Mesenchymal stem cell (in vitro differentiated cells and primary cell): ENCODE results near the gene IFT172.
"Not testable (repeated sequence)": the region's sequence is repeated elsewhere in the genome, so short reads cannot be mapped to it uniquely, and the experiment has no call there.

ENCODE experiments used
- DNase-seq: peaks from one replicate; pipeline ENCODE4 v3.0.0-alpha.2; 2013
- H2AFZ ChIP-seq: one replicate; pipeline ENCODE4 v1.6.1; 2013; ENCODE audit warnings: low read depth, mild to moderate bottlenecking, control low read depth, inconsistent platforms, low read length, moderate library complexity
- H2AK5ac ChIP-seq: 2 replicates; pipeline ENCODE4 v1.6.1; 2013; ENCODE audit warnings: low read length, moderate library complexity, mild to moderate bottlenecking, inconsistent platforms; ENCODE audit not compliant: severe bottlenecking
- H2BK120ac ChIP-seq: one replicate; pipeline ENCODE4 v1.6.1; 2013; ENCODE audit warnings: low read depth, mild to moderate bottlenecking, inconsistent platforms, low read length, moderate library complexity
- H2BK12ac ChIP-seq, 2 experiments: one replicate each; pipeline ENCODE4 v1.6.1; 2013; ENCODE audit warnings: inconsistent platforms in 2 of 2, low read length in 2 of 2, mild to moderate bottlenecking in 2 of 2, moderate library complexity in 2 of 2, control low read depth in 1 of 2
- H2BK15ac ChIP-seq: one replicate; pipeline ENCODE4 v1.6.1; 2013; ENCODE audit warnings: mild to moderate bottlenecking, low read depth, inconsistent platforms; ENCODE audit not compliant: poor library complexity, severe bottlenecking
- H2BK5ac ChIP-seq: 2 replicates; pipeline ENCODE4 v1.6.1; 2013; ENCODE audit warnings: low read depth, mild to moderate bottlenecking, low read length, control low read depth, inconsistent platforms; ENCODE audit not compliant: poor library complexity, severe bottlenecking
- H3K14ac ChIP-seq, 2 experiments: one replicate each; pipeline ENCODE4 v1.6.1; 2013; ENCODE audit warnings: inconsistent platforms in 2 of 2, low read length in 2 of 2, control low read depth in 1 of 2, mild to moderate bottlenecking in 1 of 2, moderate library complexity in 1 of 2
- H3K18ac ChIP-seq, 2 experiments: one replicate each; pipeline ENCODE4 v1.6.1; 2013; ENCODE audit warnings: inconsistent platforms in 2 of 2, low read length in 2 of 2, control low read depth in 1 of 2, low read depth in 1 of 2, mild to moderate bottlenecking in 1 of 2
- H3K23ac ChIP-seq, 2 experiments: one replicate each; pipeline ENCODE4 v1.6.1; 2013; ENCODE audit warnings: inconsistent platforms in 2 of 2, low read length in 2 of 2, mild to moderate bottlenecking in 2 of 2, moderate library complexity in 2 of 2, control low read depth in 1 of 2
- H3K27ac ChIP-seq: 2 replicates; pipeline ENCODE4 v1.5.1; 2013; ENCODE audit warnings: mild to moderate bottlenecking, moderate library complexity, low read length, control low read depth, inconsistent platforms; ENCODE audit not compliant: poor library complexity, severe bottlenecking
- H3K27me3 ChIP-seq, 2 experiments: 2 replicates each; pipeline versions ENCODE4 v1.6.1 to v1.7.0; 2013; ENCODE audit warnings: low read length in 2 of 2, mild to moderate bottlenecking in 2 of 2, moderate library complexity in 2 of 2, control low read depth in 1 of 2, inconsistent platforms in 1 of 2; ENCODE audit not compliant: control insufficient read depth in 1 of 2, insufficient read depth in 1 of 2
- H3K36me3 ChIP-seq, 2 experiments: 2 replicates each; pipeline versions ENCODE4 v1.6.1 to v1.7.0; 2013; ENCODE audit warnings: low read length in 2 of 2, control low read depth in 1 of 2, inconsistent platforms in 1 of 2, low read depth in 1 of 2, mild to moderate bottlenecking in 1 of 2; ENCODE audit not compliant: insufficient read depth in 2 of 2, control insufficient read depth in 1 of 2
- H3K4ac ChIP-seq, 2 experiments: one replicate each; pipeline ENCODE4 v1.6.1; 2013; ENCODE audit warnings: inconsistent platforms in 2 of 2, low read length in 2 of 2, mild to moderate bottlenecking in 2 of 2, moderate library complexity in 2 of 2, control low read depth in 1 of 2, low read depth in 1 of 2
- H3K4me1 ChIP-seq: 2 replicates; pipeline ENCODE4 v1.6.1; 2013; ENCODE audit warnings: low read depth, low read length, control low read depth; ENCODE audit not compliant: control insufficient read depth, insufficient read depth
- H3K4me2 ChIP-seq: 2 replicates; pipeline ENCODE4 v1.6.1; 2013; ENCODE audit warnings: low read length, mild to moderate bottlenecking, inconsistent platforms; ENCODE audit not compliant: poor library complexity, severe bottlenecking
- H3K4me3 ChIP-seq, 2 experiments: 2 replicates each; pipeline versions ENCODE4 v1.5.1 to v1.7.0; 2013; ENCODE audit warnings: low read length in 2 of 2, mild to moderate bottlenecking in 2 of 2, control low read depth in 1 of 2, low read depth in 1 of 2; ENCODE audit not compliant: insufficient read depth in 1 of 2
- H3K79me1 ChIP-seq: replicated peaks from 2 replicates; pipeline ENCODE4 v1.6.1; 2013; ENCODE audit warnings: mild to moderate bottlenecking, control low read depth, low read length, inconsistent platforms; ENCODE audit not compliant: poor library complexity, severe bottlenecking
- H3K9ac ChIP-seq: 2 replicates; pipeline ENCODE4 v1.7.0; 2013; ENCODE audit warnings: mild to moderate bottlenecking, low read length, moderate library complexity
- H3K9me3 ChIP-seq: 2 replicates; pipeline ENCODE4 v1.7.0; 2013; ENCODE audit warnings: mild to moderate bottlenecking, low read length; ENCODE audit not compliant: control insufficient read depth
- H4K8ac ChIP-seq: one replicate; pipeline ENCODE4 v1.6.1; 2013; ENCODE audit warnings: inconsistent platforms, mild to moderate bottlenecking, low read length, moderate library complexity
- H4K91ac ChIP-seq: one replicate; pipeline ENCODE4 v1.6.1; 2013; ENCODE audit warnings: mild to moderate bottlenecking, low read length, inconsistent platforms
- WGBS: methylation state at CpG from one replicate; pipeline ENCODE4 v1.1.7; 2013; ENCODE audit warnings: mixed read lengths; 5-methylcytosine and 5-hydroxymethylcytosine counted together

The IFT172 gene

DNA sequence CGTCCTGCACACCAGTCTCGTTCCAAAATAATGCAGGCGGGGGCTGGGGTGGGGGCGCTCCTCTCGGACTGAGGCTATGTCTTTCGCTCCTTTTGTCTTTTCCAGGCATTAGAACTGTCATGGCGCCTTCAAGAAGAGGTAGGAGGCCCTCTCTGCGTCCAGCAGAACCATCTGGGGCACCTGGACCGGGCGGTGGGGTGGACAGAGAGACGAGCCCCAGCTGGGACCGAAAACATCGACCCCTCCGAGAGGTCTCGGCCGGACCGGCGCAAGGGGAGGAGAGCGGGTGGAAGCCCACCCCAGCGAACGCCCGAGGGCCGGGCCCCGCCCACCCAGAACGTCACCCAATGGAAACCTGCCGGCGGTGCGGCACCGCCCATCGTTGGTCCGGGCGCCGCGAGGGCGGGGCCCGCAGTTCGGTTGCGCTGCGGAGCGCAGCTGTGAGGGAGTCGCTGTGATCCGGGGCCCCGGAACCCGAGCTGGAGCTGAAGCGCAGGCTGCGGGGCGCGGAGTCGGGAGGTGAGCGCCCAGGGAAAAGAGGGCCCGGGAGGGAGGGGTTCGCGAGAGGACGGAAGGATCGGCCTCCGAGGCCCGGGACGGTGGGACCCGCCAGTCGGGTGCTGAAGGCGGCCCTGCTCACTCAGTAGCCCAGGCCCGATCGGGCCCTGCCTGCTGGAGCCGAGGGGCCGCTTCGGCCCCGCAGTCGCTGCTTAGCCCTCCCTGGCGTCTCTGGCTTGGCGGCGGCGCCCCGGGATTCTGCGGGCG is 61.1 kb downstream of the IFT172 start, which contains the start of gene NRBP1:
Gene NRBP1 (plus strand): TSS at position 419 of the 765 bp plus-strand sequence. CDS start 4,643 bp downstream, outside the sequence.
- peaks cover 5 to 6% of the 10 kb centered on the region in 2 experiments for H3K36me3 ChIP-seq
- peak within 1 kb of the TSS in 1 of 2 experiments; percentile 63 for H2BK12ac ChIP-seq
- H3K18ac ChIP-seq, result peak within 1 kb of the TSS; percentile 68 to 97
- H3K79me1 ChIP-seq, result peaks cover 2% of the 10 kb centered on the region
- H3K23ac ChIP-seq, result peak within 1 kb of the TSS in 1 of 2 experiments; percentile 89
- peak; percentile 94 for DNase-seq
- H3K4ac ChIP-seq, result peak within 1 kb of the TSS; percentile 81 to 100
- H2BK120ac ChIP-seq, result peak within 1 kb of the TSS; percentile 97
- H3K27ac ChIP-seq, result peak within 1 kb of the TSS; percentile 95
- H4K8ac ChIP-seq, result peak within 1 kb of the TSS; percentile 52
- peak within 1 kb of the TSS in 1 of 2 experiments; percentile 91 for H3K14ac ChIP-seq
- peak within 1 kb of the TSS; percentile 98 for H3K9ac ChIP-seq
- H2BK5ac ChIP-seq, result peak within 1 kb of the TSS; percentile 99
- H3K4me3 ChIP-seq, result peak within 1 kb of the TSS; percentile 89 to 96
- H3K9me3 ChIP-seq, result no peaks in the 10 kb centered on the region
- under 1% methylated on average over 61 of the region's 75 CpGs for WGBS
- peak within 1 kb of the TSS; percentile 77 for H2AFZ ChIP-seq
- peak within 1 kb of the TSS; percentile 80 for H4K91ac ChIP-seq
- H3K4me2 ChIP-seq, result peak within 1 kb of the TSS; percentile 92
- H2BK15ac ChIP-seq, result peak within 1 kb of the TSS; percentile 26
- H3K27me3 ChIP-seq, result no peaks in the 10 kb centered on the region
- H3K4me1 ChIP-seq, result peaks cover 7% of the 10 kb centered on the region
- H2AK5ac ChIP-seq, result no peak within 1 kb of the TSS

DNA sequence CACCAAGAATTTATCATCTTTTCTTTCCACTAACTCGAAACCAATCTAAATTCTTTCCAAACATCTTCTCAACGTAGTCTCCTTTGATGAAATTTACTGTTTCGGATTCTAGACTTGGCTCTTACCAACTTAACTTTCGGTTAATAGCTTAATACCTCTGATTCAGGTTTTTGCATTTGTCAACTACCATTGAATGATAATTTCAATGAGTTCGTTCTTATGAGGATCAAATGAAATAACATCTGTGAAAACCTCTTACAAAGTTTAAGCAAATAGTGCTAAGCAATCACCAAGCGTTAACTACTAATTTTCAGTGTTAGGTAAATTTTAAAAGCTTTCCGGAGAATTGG is 61.7 kb downstream of the IFT172 start:
- H2BK12ac ChIP-seq, result no peak overlapping the region
- H2BK15ac ChIP-seq, result no peak overlapping the region
- no peaks in the 10 kb centered on the region for H3K27me3 ChIP-seq
- peak overlapping the region; percentile 64 for H3K4me2 ChIP-seq
- no peak overlapping the region for H2AFZ ChIP-seq
- peak overlapping the region; percentile 98 for H3K9ac ChIP-seq
- no peak overlapping the region for H3K4ac ChIP-seq
- H4K8ac ChIP-seq, result no peak overlapping the region
- peak overlapping the region; percentile 89 for H3K4me3 ChIP-seq
- H2AK5ac ChIP-seq, result no peak overlapping the region
- no peak overlapping the region for H3K23ac ChIP-seq
- H3K14ac ChIP-seq, result no peak overlapping the region
- H2BK120ac ChIP-seq, result no peak overlapping the region
- H2BK5ac ChIP-seq, result peak overlapping the region; percentile 71
- WGBS, result 40% methylated on average over 5 of the region's 7 CpGs
- H3K79me1 ChIP-seq, result peaks cover 2% of the 10 kb centered on the region
- peak overlapping the region in 1 of 2 experiments; percentile 95 for H3K18ac ChIP-seq
- DNase-seq, result no peak
- no peak overlapping the region for H4K91ac ChIP-seq
- no peaks in the 10 kb centered on the region for H3K9me3 ChIP-seq
- H3K36me3 ChIP-seq, result peaks cover 0 to 3% of the 10 kb centered on the region in 2 experiments
- H3K4me1 ChIP-seq, result peaks cover 7% of the 10 kb centered on the region
- H3K27ac ChIP-seq, result peak overlapping the region; percentile 95

DNA sequence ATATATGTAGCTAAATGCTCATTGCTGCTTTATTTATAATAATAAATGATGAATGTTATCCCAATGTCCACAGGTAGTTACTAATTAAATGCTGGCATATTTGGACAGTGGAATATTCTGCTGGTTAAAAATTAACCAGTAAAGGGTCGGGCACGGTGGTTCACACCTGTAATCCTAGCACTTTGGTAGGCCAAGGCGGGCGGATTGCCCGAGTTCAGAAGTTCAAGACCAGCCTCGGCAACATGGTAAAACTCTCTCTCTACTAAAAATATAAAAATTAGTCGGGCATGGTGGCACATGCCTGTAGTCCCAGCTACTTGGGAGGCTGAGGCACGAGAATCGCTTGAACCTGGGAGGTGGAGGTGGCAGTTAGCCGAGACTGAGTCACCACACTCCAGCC is 64.5 kb downstream of the IFT172 start:
- H3K18ac ChIP-seq, H3K27ac ChIP-seq, H3K4me3 ChIP-seq, H3K27me3 ChIP-seq, H2BK15ac ChIP-seq, H2BK12ac ChIP-seq, H2BK5ac ChIP-seq, H3K36me3 ChIP-seq, H4K91ac ChIP-seq, H4K8ac ChIP-seq, H3K23ac ChIP-seq, H2BK120ac ChIP-seq, H3K4ac ChIP-seq, H3K4me1 ChIP-seq, H2AK5ac ChIP-seq, H3K14ac ChIP-seq, DNase-seq, H2AFZ ChIP-seq, H3K4me2 ChIP-seq, H3K9ac ChIP-seq, H3K9me3 ChIP-seq, H3K79me1 ChIP-seq: not testable (repeated sequence)
- WGBS, result 96% methylated on average over 10 of the region's 10 CpGs

DNA sequence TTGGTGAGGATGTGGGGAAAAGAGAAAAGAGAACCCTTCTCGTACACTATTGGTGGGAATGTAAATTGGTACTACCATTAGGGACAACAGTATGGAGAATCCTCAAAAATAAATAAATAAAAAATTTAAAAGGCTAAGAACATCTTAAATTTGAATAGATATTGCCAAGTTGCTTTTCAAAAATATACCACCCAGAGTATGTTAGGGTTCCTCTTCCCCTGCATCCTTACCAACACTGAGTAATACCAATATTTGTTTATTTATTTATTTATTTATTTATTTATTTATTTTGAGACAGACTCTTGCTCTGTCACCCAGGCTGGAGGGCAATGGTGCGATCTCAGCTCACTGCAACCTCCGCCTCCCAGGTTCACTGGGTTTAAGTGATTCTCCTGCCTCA is 66.6 kb downstream of the IFT172 start:
- Histone ChIP-seq H2AFZ (no peak overlapping the region), H3K4me3 (no peak overlapping the region), H3K9ac (no peak overlapping the region), H2BK15ac (no peak overlapping the region), H3K4ac (no peak overlapping the region), H2BK12ac (no peak overlapping the region), H3K14ac (no peak overlapping the region), H3K79me1 (no peaks in the 10 kb centered on the region), H3K27ac (no peak overlapping the region), H3K23ac (no peak overlapping the region), H3K4me2 (no peak overlapping the region), H3K4me1 (peaks cover 3% of the 10 kb centered on the region), H4K91ac (no peak overlapping the region), H2BK5ac (no peak overlapping the region), H2AK5ac (no peak overlapping the region), H2BK120ac (no peak overlapping the region), H4K8ac (no peak overlapping the region), H3K36me3 (no peaks in the 10 kb centered on the region), H3K27me3 (no peaks in the 10 kb centered on the region), H3K18ac (no peak overlapping the region), H3K9me3 (no peaks in the 10 kb centered on the region)
- 100% methylated on average over 2 of the region's 3 CpGs for WGBS
- DNase-seq, result no peak
